Mesendoderm (in vitro differentiated cells): Measurements from ENCODE around the gene PPFIA4.
"Not testable (repeated sequence)": the region's sequence is repeated elsewhere in the genome, so short reads cannot be mapped to it uniquely, and the experiment has no call there.

Experiments used
- DNase-seq: peaks from one replicate; pipeline ENCODE4 v3.0.0; 2013
- H2AK5ac ChIP-seq: 2 replicates; pipeline ENCODE4 v1.6.1; 2013; ENCODE audit warnings: low read length, inconsistent platforms
- H2BK120ac ChIP-seq: 2 replicates; pipeline ENCODE4 v1.6.1; 2013; ENCODE audit warnings: low read depth, mild to moderate bottlenecking, low read length, moderate library complexity, mixed read lengths
- H2BK15ac ChIP-seq: replicated peaks from 2 replicates; pipeline ENCODE4 v1.6.1; 2013; ENCODE audit warnings: low read depth, mild to moderate bottlenecking, moderate library complexity
- H2BK5ac ChIP-seq: 2 replicates; pipeline ENCODE4 v1.6.1; 2013; ENCODE audit warnings: low read length, inconsistent platforms
- H3K18ac ChIP-seq: 2 replicates; pipeline ENCODE4 v1.6.1; 2013; ENCODE audit warnings: mild to moderate bottlenecking, low read length, mixed read lengths
- H3K23ac ChIP-seq: one replicate; pipeline ENCODE4 v1.6.1; 2013; ENCODE audit warnings: low read length
- H3K27ac ChIP-seq: 2 replicates; pipeline ENCODE4 v1.5.1; 2013; ENCODE audit warnings: low read depth, mild to moderate bottlenecking, inconsistent platforms, low read length, moderate library complexity
- H3K27me3 ChIP-seq: 2 replicates; pipeline ENCODE4 v1.6.1; 2013; ENCODE audit warnings: low read length, control low read depth, mild to moderate bottlenecking, inconsistent platforms; ENCODE audit not compliant: insufficient read depth, poor library complexity
- H3K36me3 ChIP-seq: 2 replicates; pipeline ENCODE4 v1.6.1; 2013; ENCODE audit warnings: low read length, inconsistent platforms; ENCODE audit not compliant: control insufficient read depth, insufficient read depth
- H3K4ac ChIP-seq: one replicate; pipeline ENCODE4 v1.6.1; 2013; ENCODE audit warnings: low read depth, mild to moderate bottlenecking, low read length, moderate library complexity
- H3K4me1 ChIP-seq: 2 replicates; pipeline ENCODE4 v1.6.1; 2013; ENCODE audit warnings: low read depth, low read length, inconsistent platforms; ENCODE audit not compliant: control insufficient read depth
- H3K4me2 ChIP-seq: 2 replicates; pipeline ENCODE4 v1.6.1; 2013; ENCODE audit warnings: low read length
- H3K4me3 ChIP-seq: 2 replicates; pipeline ENCODE4 v1.5.1; 2013; ENCODE audit warnings: mild to moderate bottlenecking, low read length
- H3K56ac ChIP-seq: one replicate; pipeline ENCODE4 v1.6.1; 2013; ENCODE audit warnings: low read length
- H3K79me1 ChIP-seq: 2 replicates; pipeline ENCODE4 v1.6.1; 2013; ENCODE audit warnings: low read length, inconsistent platforms
- H3K79me2 ChIP-seq: 2 replicates; pipeline ENCODE4 v1.6.1; 2013; ENCODE audit warnings: mild to moderate bottlenecking, low read length; ENCODE audit not compliant: control insufficient read depth, insufficient read depth
- H3K9ac ChIP-seq: 2 replicates; pipeline ENCODE4 v1.6.1; 2013; ENCODE audit warnings: low read length, inconsistent platforms
- H4K5ac ChIP-seq: one replicate; pipeline ENCODE4 v1.6.1; 2013; ENCODE audit warnings: low read length
- H4K8ac ChIP-seq: one replicate; pipeline ENCODE4 v1.6.1; 2013; ENCODE audit warnings: low read depth, mild to moderate bottlenecking, control low read depth, low read length, moderate library complexity
- WGBS: extraction: QIAGEN DNeasy Blood & Tissue Kit; methylation state at CpG from one replicate; pipeline ENCODE4 v1.1.7; 2013; ENCODE audit warnings: low lambda C conversion rate, missing lambda C conversion rate; ENCODE audit not compliant: insufficient coverage; ENCODE audit errors: extremely low coverage; 5-methylcytosine and 5-hydroxymethylcytosine counted together

The PPFIA4 gene

DNA sequence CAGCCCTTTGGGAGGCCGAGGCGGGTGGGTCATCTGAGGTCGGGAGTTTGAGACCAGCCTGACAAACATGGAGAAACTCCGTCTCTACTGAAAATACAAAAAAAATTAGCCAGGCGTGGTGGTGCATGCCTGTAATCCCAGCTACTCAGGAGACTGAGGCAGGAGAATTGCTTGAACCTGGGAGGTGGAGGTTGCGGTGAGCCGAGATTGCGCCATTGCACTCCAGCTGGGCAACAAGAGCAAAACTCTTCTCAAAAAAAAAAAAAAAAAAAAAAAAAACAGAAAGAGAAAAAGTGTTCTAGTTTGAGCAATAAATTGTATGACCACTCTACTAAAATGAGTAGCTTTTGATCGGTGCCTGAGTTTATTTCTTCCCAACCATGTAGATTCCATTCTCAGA lies 40.2 kb upstream of the PPFIA4 start:
- not testable (repeated sequence) for H3K79me1 ChIP-seq, H3K23ac ChIP-seq, H2BK5ac ChIP-seq, H3K9ac ChIP-seq, H3K79me2 ChIP-seq, H3K56ac ChIP-seq, H3K4me2 ChIP-seq, H2BK120ac ChIP-seq, H3K18ac ChIP-seq, H3K36me3 ChIP-seq, H3K27ac ChIP-seq, H2AK5ac ChIP-seq, H4K8ac ChIP-seq, H3K27me3 ChIP-seq, DNase-seq, H3K4ac ChIP-seq, H3K4me3 ChIP-seq, H3K4me1 ChIP-seq, H2BK15ac ChIP-seq, H4K5ac ChIP-seq
- WGBS = no CpG with 5 or more reads among the region's 9 CpGs

DNA sequence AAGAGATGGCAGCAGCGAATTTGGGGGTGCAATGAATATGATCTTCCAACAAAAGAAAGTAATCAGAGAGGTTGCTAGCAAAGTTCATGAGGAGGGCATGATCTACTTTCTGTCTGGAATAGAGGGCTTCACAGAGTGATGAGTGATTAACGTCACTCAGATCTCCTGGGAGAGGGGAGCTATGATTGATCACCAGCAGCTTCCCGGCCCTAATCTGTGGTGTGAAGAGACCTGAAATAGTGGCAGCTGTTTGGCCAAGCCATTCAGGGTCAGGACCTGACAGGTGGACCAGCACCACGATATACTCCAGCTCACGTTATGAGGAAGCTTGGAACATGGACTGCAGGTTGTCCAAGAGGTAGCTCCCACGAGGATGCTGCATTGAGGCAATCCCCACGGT lies 39.0 kb upstream of the PPFIA4 start:
- DNase-seq = no peak
- Histone ChIP-seq H3K9ac (no peak overlapping the region), H3K79me1 (no peaks in the 10 kb centered on the region), H3K23ac (no peak overlapping the region), H2AK5ac (no peak overlapping the region), H3K79me2 (no peaks in the 10 kb centered on the region), H3K4ac (no peak overlapping the region), H4K8ac (no peak overlapping the region), H4K5ac (no peak overlapping the region), H3K27ac (no peak overlapping the region), H2BK5ac (no peak overlapping the region), H3K36me3 (no peaks in the 10 kb centered on the region), H3K4me2 (no peak overlapping the region), H3K18ac (no peak overlapping the region), H2BK120ac (no peak overlapping the region), H3K4me1 (no peaks in the 10 kb centered on the region), H3K27me3 (no peaks in the 10 kb centered on the region), H3K4me3 (no peak overlapping the region), H2BK15ac (no peak overlapping the region), H3K56ac (no peak overlapping the region)
- WGBS = no CpG with 5 or more reads among the region's 7 CpGs

DNA sequence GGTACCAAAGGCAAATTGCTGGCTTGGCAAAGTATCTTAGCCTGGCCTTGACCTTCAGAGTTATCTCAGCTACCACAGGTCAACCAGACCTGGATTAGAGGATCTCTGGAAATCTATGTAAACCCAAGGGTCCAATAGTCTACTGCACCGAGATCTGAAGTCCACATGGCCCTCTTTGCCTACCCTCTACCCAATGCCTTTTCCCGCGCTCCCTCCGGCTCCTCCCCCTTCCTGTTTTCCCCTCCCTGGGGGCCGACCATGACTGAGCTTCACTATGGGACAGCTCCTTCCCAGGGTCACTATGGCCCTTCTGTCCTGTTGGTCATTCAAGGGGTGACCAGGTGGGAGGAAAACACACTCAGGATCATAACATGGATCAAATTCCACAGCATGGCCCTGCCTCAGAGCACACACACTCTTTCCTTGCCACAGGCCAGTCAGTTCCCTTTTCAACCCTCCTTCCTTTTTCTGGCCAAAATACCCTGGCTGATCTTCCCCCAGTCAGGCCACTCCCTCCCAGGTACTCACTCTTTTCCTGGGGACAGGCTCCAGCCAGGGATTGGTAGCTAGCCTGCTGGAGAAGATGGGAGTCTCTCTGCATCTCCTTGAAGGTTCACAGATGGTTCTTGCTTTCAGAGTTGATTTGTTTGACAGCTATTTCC lies 38.2 kb upstream of the PPFIA4 start:
- H4K8ac ChIP-seq = no peak overlapping the region
- no peak overlapping the region for H3K18ac ChIP-seq
- no peak overlapping the region for H3K56ac ChIP-seq
- H3K27me3 ChIP-seq = no peaks in the 10 kb centered on the region
- H4K5ac ChIP-seq = no peak overlapping the region
- DNase-seq = no peak
- no peak overlapping the region for H2BK120ac ChIP-seq
- no peaks in the 10 kb centered on the region for H3K79me1 ChIP-seq
- H2BK15ac ChIP-seq = no peak overlapping the region
- no peak overlapping the region for H2AK5ac ChIP-seq
- no peaks in the 10 kb centered on the region for H3K4me1 ChIP-seq
- H3K4ac ChIP-seq = no peak overlapping the region
- H3K4me2 ChIP-seq = no peak overlapping the region
- H3K9ac ChIP-seq = no peak overlapping the region
- no peak overlapping the region for H3K23ac ChIP-seq
- no CpG with 5 or more reads among the region's 5 CpGs for WGBS
- no peak overlapping the region for H2BK5ac ChIP-seq
- H3K4me3 ChIP-seq = no peak overlapping the region
- no peak overlapping the region for H3K27ac ChIP-seq
- no peaks in the 10 kb centered on the region for H3K79me2 ChIP-seq
- H3K36me3 ChIP-seq = no peaks in the 10 kb centered on the region

DNA sequence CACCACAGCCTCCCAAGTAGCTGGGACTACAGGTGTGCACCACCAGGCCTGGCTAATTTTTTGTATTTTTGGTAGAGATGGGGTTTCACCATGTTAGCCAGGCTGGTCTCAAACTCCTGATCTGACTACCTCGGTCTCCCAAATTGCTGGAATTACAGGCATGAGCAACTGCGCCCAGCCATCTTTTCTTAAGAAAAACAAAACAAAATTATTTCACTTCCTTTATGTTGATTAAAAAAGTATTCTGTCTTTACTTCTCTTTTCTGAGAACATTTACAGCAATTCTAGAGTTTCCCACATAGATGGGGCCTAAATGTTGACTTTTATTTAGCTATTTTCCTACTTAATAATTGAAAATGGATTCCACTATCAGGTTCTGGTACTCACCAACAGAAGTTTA lies 36.4 kb upstream of the PPFIA4 start:
- no peak for DNase-seq
- WGBS = no CpG with 5 or more reads among the region's 2 CpGs
- Histone ChIP-seq H3K23ac (no peak overlapping the region), H2BK120ac (no peak overlapping the region), H3K9ac (no peak overlapping the region), H3K4me1 (no peaks in the 10 kb centered on the region), H3K36me3 (no peaks in the 10 kb centered on the region), H2AK5ac (no peak overlapping the region), H2BK15ac (no peak overlapping the region), H3K4me3 (no peak overlapping the region), H3K56ac (no peak overlapping the region), H4K8ac (no peak overlapping the region), H3K4me2 (no peak overlapping the region), H3K27ac (no peak overlapping the region), H3K27me3 (no peaks in the 10 kb centered on the region), H3K79me2 (no peaks in the 10 kb centered on the region), H2BK5ac (no peak overlapping the region), H3K79me1 (no peaks in the 10 kb centered on the region), H4K5ac (no peak overlapping the region), H3K18ac (no peak overlapping the region), H3K4ac (no peak overlapping the region)

DNA sequence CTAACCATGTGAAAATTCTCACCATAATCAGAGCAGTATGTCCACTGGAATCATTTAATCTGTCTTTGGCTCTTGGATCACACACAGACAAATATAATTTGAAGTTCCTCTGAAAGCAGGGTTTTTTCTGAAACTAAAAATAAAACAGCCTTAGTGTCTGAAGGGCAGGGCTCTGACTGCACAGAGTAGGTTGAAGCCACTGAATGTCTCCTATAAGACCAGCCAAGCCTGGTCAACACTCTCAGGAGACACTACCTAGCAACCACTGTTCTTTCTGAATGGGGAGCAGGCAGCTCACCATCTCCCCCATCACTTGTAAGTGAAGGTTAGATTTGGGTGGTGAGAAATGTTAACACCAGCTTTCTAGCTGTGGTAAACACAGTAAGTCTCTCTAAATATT lies 35.2 kb upstream of the PPFIA4 start:
- H3K4me1 ChIP-seq = no peaks in the 10 kb centered on the region
- no peak overlapping the region for H4K8ac ChIP-seq
- no peak overlapping the region for H3K56ac ChIP-seq
- H3K36me3 ChIP-seq = no peaks in the 10 kb centered on the region
- no peaks in the 10 kb centered on the region for H3K79me1 ChIP-seq
- H2AK5ac ChIP-seq = no peak overlapping the region
- H3K4me3 ChIP-seq = no peak overlapping the region
- H2BK120ac ChIP-seq = no peak overlapping the region
- H3K27ac ChIP-seq = no peak overlapping the region
- no peaks in the 10 kb centered on the region for H3K27me3 ChIP-seq
- H3K79me2 ChIP-seq = no peaks in the 10 kb centered on the region
- no peak overlapping the region for H2BK5ac ChIP-seq
- H3K4me2 ChIP-seq = no peak overlapping the region
- H3K9ac ChIP-seq = no peak overlapping the region
- H3K18ac ChIP-seq = no peak overlapping the region
- no peak overlapping the region for H2BK15ac ChIP-seq
- H3K23ac ChIP-seq = no peak overlapping the region
- H3K4ac ChIP-seq = no peak overlapping the region
- no peak overlapping the region for H4K5ac ChIP-seq
- DNase-seq = no peak

DNA sequence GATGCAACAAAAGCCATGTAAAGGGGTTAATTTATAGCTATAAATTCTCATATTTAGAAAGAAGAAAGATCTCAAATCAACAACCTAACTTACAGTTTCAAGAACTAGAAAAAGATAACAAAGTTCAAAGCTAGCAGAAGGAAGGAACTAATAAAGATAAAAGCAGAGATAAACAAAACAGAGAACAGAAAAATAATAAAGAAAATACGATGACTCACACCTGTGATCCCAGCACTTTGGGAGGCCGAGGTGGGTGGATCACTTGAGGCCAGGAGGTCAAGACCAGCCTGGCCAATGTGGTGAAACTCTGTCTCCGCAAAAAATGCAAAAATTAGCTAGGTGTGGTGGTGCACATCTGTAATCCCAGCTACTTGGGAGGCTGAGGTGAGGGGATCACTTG lies 31.5 kb upstream of the PPFIA4 start:
- H3K18ac ChIP-seq = no peak overlapping the region
- WGBS = no CpG with 5 or more reads among the region's 3 CpGs
- H4K5ac ChIP-seq = no peak overlapping the region
- H3K36me3 ChIP-seq = no peaks in the 10 kb centered on the region
- no peak for DNase-seq
- no peaks in the 10 kb centered on the region for H3K4me1 ChIP-seq
- no peak overlapping the region for H3K56ac ChIP-seq
- H4K8ac ChIP-seq = no peak overlapping the region
- H3K4me3 ChIP-seq = no peak overlapping the region
- no peaks in the 10 kb centered on the region for H3K79me1 ChIP-seq
- H2AK5ac ChIP-seq = no peak overlapping the region
- H3K27me3 ChIP-seq = no peaks in the 10 kb centered on the region
- no peak overlapping the region for H3K4ac ChIP-seq
- no peaks in the 10 kb centered on the region for H3K79me2 ChIP-seq
- no peak overlapping the region for H3K4me2 ChIP-seq
- no peak overlapping the region for H3K27ac ChIP-seq
- H2BK5ac ChIP-seq = no peak overlapping the region
- H2BK120ac ChIP-seq = no peak overlapping the region
- no peak overlapping the region for H2BK15ac ChIP-seq
- no peak overlapping the region for H3K9ac ChIP-seq
- H3K23ac ChIP-seq = no peak overlapping the region
